ENCODE measurements around the gene AKAP9.
A peak's percentile ranks its signal among the peaks of the same experiment; 100 is the strongest.
"Not testable (repeated sequence)": the region's sequence is repeated elsewhere in the genome, so short reads cannot be mapped to it uniquely, and the experiment has no call there.

The AKAP9 gene

GRCh38 chr7:92135052-92135889 is 194.6 kb downstream of the AKAP9 start:
- peak; percentile 71 for DNase-seq

DNA sequence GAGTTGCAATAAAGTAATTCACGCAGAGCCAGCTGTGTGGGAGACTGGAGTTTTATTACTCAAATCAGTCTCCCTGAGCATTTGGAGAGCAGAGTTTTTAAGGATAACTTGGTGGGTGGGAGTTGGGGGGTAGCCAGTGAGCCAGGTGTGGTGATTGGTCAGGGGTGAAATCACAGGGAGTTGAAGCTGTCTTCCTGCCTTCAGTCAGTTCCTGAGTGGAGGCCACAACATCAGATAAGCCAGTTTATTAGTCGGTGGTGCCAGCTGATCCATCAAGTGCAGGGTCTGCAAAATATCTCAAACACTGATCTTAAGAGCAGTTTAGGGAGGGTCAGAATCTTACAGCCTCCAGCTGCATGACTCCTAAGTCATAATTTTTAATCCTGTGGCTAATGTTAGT is 196.9 kb downstream of the AKAP9 start:
- DNase-seq, result no peak

- DNase-seq, result no peak
Observed at GRCh38 chr7:92141161-92141560, 200.5 kb downstream of the AKAP9 start.

GRCh38 chr7:92142791-92143190 is 202.1 kb downstream of the AKAP9 start:
- DNase-seq, result not testable (repeated sequence)

- DNase-seq, result not testable (repeated sequence)
Observed at GRCh38 chr7:92143192-92143880, 202.7 kb downstream of the AKAP9 start.

DNA sequence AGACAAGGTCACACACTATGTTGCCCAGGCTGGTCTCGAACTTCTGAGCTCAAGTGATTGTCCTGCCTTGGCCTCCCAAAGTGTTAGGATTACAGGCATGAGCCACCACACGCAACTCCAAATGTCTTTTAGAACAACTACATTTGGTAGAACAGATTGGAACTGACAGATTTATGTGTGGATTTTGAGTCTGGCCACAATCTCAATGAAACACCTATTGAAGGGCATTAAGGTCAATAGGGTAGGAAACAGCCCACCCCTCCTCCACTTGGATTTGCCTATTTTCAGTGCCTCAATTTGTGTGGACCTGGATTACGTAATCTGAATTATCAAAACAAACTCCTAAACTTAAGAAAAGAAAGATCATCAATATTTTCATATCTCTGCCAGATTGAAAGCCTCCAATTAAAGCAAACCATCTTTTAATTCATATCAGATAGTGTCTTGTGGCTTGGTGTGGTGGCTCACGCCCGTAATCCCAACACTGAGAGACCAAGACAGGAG is 209.1 kb downstream of the AKAP9 start:
- DNase-seq, result no peak

- no peak for DNase-seq
Observed at GRCh38 chr7:92150450-92151017, 209.9 kb downstream of the AKAP9 start.

DNA sequence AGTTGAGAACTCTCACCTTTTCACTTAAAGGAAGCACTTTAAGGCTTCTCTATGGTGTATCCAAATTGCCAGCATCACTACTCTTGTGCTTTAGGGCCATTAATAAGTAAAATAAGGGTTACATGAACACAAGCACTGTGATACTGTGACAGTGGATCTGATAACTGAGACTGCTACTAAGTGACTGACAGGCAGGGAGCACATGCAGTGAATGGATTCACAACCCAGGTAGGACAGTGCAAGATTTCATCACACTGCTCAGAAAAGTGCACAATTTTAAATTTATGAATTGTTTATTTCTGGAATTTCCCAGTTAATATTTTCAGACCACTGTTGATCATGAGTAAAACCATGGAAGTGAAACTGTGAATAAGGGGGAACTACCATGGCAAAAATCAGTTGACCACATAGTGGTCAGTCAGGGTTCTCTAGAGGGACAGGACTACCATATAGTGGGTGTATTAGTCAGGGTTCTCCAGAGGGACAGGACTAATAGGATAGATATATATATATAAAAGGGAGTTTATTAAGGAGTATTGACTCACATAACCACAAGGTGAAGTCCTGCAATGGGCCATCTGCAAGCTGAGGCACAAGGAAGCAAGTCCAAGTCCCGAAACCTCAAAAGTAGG is 214.6 kb downstream of the AKAP9 start:
- DNase-seq, result no peak

DNA sequence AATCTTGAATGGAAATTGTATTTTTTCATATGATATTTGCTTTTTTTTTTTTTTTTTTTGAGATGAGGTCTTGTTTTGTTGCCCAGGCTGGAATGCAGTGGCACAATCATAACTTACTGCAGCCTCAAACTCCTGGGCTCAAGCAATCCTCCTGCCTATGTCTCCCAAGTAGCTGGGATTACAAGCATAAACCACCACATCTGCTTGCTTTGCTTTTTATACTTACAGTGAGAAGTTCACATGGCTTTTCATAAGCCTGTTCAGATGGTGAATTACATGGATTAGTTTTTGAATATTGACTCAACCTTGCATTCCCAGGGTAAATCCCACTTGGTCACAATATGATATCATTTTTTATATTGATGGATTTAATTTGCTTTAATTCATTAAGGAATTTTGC is 216.3 kb downstream of the AKAP9 start:
- peak; percentile 79 for DNase-seq

DNA sequence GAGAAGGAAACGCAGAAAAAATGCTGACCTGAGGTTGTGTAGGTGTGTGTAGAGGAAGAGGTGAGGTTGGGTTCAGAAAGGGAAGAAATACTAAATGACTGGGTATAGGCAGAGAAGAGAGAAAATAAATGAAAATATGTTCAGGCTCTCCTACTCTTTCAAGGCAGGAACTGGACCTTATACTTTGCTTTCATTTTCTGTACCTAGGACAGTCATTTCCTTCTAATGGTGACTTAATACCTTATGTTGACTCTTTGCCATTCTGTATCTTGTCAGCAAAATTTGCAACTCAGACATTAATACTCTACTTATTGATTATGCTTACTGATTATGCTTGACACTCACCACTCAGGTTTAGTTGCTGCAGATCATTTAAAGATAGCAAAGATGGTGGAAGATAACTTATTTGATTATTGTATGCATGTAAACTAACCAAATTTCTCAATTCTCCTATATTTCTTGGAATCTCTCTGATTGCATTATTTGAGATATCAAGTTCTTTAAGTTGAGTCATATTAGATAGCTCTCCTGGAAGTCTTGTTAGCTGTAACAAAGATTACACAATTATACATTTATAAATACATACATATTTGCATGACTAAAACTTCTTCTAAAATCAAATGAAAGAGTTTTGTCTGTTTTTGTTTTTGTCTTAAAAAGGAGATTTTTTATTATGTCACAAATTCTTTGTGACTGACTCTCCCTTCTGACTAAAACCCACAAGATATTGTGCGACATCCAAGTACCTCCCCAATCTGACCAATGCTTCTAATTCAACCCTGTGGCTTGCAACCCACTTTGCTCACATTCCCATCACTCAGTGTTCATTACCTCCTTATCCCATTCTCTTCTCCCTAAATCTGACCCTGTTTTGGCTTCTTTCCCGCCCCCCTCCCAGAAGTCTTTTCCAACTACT is 218.3 kb downstream of the AKAP9 start:
- DNase-seq, result no peak

Data from NCI-H82 (cell line).